SW 1271 (cell line): ENCODE measurements around the gene CDH22.
A peak's percentile ranks its signal among the peaks of the same experiment; 100 is the strongest.

ENCODE experiments used
- DNase-seq, 2 experiments: peaks; one replicate each; lab custom pipeline; 2025; lab: John Stamatoyannopoulos, UW

Gene CDH22

DNA sequence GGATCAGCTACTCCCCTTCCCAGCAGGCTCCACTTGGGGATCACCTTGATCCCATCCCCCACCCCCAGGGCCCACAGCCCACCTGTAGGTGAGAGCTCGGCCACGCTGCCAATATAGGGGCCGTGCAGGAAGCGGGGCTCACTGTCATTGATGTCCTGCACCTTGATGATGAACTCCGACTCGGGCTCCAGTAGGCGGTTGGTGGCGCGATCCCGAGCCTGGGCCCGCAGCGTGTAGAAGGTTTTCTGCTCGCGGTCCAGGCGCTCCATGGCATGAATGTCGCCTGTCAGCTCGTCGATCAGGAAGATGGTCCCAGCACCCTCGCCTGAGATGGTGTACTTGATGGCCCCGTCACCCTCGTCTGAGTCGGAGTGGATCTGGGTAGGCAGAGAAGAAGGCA, 67.4 kb downstream of the CDH22 start:
- DNase-seq: no peak

- no peak for DNase-seq
Observed at GRCh38 chr20:46240065-46240464, 68.2 kb downstream of the CDH22 start.

DNA sequence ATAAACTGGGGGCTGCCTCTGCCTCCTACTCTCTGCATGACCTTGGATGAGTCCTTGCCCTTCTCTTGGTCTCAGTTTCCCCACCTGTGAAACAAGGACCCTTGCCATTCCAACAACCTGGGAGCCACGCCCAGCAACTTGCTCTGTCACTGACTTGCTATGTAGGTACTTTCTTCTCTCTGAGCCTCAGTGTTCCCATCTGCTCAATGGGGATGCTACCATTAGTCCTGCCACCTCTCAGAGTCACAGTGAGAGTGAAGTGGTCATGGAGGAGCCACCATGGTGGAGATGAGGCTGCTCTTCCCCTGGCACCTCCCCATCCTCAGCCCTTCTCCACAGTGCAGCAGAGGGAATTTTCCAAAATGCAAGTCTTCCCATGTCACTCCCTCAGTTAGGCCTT, 70.6 kb downstream of the CDH22 start:
- no peak for DNase-seq

DNA sequence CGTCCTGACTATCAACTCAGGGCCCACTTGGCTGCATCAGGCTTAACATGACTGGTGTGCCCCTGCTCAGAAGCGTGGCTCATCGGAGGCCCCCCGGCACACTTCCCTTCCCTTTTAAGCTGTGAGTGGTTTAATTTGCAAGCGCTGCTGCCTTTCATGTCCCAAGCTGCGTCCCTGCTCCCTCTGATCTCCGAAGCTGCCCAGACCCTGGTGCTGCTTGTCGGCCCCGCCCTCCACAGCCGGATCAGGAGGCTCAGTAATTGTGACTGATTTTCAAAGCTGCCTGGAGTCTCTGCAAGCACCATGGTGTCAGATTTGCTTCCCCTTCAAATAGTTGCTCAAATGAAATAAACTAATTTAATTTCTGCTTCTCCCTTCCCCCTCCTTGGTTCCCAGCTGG, 71.1 kb downstream of the CDH22 start:
- DNase-seq: no peak

- no peak for DNase-seq
Observed at GRCh38 chr20:46235077-46235476, 73.2 kb downstream of the CDH22 start.

DNA sequence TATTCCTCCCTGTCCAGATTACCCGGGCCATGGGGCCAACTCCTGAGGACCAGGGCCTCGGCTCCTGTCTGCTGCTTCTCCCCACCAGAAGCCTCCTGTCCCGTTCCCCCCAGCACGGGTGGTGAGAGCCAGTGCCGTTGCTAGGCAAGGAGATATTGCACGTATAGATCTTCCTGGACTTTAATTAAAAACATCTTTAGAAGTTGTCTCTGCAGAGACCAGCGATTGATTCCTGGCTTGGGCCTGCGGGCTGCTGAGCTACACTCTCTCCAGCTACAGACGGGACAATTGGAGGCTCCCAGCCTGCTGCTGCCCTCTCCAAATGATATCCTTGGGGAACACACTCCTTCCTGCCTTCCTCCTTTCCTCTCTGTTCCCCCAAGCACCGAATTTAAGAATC, 74.6 kb downstream of the CDH22 start:
- DNase-seq: no peak

DNA sequence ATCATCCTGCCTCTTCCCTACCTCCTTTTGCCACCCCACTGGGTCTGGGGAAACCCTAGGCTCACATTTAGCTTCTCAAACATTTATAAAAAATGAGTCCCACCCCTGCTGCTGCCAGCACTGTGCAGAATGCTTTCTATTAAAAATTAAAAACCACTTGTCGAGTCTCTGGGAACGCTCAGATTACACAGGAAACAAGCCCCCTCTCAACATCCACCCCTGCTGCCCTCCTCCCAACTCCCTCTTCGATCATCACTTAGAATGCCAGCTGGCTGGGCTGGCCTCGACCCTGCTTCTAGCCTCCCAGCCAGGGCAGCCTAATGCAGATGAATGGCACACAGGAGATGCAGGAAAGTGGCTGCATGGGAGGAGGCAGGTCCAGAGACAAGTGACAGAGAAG, 75.8 kb downstream of the CDH22 start:
- no peak for DNase-seq

GRCh38 chr20:46230801-46231282, 77.5 kb downstream of the CDH22 start:
- no peak for DNase-seq

GRCh38 chr20:46230106-46230491, 78.2 kb downstream of the CDH22 start:
- no peak for DNase-seq

DNA sequence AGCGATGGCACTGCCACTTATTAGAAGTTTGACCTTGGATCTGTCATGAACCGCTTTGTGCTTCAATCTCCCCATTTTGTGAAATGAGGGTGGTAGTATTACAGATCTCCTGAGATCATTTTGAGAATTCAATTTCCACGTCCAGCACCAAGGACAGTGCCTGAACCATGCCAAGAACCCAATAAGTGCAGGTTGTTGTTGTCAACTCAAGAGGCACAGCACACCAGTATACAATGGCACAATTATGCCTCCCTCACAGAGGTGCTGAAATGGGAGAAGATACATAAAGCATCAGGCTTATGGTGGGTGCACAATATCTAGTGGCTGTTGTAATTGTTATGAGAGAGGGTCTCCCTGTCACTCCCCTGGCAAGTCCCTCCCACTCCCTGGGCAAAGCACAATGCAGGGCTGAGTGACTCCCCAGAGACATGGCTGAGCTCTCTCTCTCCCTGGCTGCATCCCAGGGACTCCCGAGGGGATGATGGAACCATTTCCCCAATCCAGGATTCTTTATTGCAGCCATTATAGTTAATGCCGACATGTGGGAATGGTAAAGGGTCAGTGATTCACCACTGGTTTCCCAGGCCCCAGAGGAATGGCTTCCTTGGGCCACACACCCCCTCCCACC, 78.7 kb downstream of the CDH22 start:
- DNase-seq: no peak

DNA sequence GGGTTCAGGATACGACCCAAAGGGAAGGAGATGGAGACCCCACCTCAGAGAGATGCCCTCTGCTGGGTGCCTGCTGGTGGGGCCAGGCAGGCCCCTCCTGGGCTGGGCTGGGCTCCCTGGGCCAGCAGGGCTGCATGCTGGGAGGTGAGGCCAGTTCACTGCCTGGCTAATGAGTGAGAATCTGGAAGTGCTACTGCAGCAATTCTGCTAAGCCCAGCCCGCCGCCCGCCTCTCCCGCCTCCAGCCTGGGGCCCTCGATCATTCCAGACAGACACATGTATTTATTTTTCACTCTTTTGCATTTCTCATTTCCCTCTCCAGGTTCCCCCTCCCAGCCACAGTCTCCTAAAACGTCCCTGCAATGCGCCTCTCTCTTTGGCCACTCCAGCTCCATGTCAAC, 79.6 kb downstream of the CDH22 start:
- no peak for DNase-seq

DNA sequence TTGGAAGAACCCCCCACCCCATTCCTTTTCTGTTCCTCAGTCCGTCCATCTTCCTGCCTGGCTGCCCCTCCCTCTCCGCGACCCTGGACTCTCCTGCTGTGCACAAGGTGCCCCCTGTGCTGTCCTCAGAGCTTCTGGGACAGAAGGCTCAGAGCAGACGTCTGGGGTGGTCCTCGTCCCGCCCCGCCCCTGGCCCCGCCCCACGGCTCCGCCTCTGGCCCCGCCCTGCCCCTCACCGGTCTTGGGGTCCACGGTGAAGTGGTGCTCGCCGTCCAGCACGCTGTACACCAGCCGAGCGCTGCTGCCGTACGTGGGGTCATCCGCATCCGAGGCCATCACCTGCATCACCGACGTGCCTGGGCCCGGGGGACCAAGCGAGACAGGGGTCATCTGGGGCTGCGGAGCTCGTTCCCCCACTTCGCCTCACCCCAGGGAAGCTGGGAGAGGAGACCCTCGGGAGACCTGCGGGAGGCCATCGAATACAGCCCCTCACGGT, 81.0 kb downstream of the CDH22 start:
- no peak for DNase-seq

- DNase-seq: peak in 1 of 2 experiments; percentile 34
Observed at GRCh38 chr20:46226602-46227001, 81.7 kb downstream of the CDH22 start.

DNA sequence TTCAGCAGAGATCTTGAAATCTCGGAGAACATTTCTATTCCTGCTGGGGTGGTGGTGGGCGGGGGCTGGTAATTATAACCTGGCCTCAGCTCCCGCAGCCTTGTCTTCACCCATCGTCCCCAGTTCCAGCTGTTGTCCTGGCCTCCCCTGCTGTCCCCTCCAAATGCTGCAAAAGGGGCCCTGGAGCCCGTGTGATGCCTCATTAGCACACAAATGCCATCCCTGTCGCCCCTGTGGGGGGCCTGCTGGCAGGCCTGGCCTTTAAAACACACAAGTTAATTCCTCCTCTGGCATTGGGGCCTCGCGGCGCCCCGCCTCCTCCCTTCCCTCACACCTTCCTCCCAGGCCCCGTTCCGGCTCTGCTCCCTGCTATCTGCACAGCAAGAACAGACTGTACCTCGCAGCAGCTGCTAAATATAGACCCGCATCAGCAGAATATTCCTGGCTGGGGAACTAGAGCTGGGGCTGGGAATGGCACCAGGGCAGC, 85.7 kb downstream of the CDH22 start:
- DNase-seq: no peak

GRCh38 chr20:46221256-46221833, 87.0 kb downstream of the CDH22 start:
- DNase-seq: no peak

DNA sequence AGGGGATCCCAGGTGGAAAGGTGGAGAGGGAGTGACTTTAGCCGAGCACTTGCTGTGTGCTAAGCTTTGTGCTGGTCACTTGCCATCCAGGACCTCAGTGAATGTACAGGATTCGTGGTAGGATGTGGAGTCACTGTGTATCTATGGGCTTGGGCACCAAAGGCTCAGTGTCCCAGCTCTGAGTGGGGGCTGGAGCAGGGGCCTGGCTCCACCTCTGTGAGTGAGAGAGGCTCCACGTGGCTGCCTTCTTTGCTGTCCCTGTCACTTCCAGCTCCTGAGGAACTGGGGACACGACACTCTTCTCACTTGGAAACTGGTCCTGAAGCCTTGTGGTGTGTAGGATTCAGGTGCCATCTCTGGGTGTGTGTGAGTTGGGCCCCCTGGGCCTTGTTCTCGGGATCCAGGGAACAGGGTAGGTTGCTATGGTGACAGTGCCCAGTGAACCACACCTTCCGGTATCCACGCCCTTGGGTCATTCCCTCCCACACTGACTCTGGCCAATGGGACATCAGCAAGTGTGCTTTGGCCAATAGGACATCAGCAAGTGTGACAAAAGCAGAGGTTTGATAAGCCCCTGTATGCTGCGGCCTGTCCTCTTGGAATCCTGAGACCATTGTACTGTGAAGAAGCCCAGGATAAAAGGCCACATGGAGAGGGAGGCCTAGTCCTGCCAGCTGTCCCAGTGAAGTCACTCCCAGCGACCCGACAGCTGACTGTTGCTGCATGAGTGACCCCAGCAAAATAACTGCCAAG, 87.7 kb downstream of the CDH22 start:
- no peak for DNase-seq

DNA sequence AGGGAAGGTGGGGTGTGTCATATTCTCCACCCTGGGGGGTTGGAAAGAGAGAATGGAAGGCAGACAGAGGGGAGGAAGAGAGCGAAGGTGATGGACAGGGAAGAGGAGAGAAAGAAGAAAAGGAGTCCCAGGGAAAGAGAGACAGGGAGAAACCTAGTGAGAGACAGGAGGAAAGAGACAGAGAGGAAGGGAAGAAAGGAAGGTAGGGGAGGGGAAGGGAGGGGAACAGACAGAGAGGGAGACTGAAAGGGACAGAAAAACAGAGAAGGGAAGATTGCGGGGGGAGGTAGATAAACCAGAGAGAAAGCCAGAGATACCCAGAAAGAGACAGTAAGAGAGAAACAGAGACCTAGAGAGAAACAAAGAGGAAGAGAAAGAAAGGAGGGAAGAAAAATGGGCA, 88.4 kb downstream of the CDH22 start:
- no peak for DNase-seq

GRCh38 chr20:46219190-46219589, 89.1 kb downstream of the CDH22 start:
- no peak for DNase-seq

GRCh38 chr20:46218656-46219055, 89.6 kb downstream of the CDH22 start:
- no peak for DNase-seq

- no peak for DNase-seq
Observed at GRCh38 chr20:46217583-46217982, 90.7 kb downstream of the CDH22 start.

DNA sequence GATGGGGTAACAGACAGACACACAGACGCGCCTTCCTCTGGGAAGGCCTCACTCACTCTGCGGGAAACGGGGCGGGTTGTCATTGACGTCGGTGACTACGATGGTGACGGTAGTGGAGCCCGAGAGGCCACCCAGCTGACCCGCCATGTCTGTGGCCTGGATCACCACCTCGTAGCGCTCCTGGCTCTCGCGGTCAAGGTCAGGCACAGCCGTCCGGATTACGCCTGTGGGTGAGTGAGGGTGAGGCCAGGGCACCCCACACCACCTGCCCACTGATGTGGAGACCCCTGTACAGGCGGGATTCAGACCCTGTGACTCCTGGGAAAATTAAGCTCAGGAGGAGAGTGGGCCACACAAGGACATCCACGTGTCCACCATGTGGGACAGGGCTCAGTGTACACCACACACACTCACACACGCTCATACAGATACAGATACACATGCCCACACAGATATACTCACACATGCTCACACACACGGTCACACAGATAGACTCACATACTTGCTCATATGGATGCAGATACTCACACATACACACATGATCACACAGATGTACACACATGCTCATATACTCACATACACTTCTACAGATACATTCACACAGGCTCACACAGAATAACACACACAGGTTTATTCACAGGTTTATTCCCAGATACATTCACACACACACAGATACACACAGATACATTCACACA, 91.4 kb downstream of the CDH22 start:
- DNase-seq: no peak

DNA sequence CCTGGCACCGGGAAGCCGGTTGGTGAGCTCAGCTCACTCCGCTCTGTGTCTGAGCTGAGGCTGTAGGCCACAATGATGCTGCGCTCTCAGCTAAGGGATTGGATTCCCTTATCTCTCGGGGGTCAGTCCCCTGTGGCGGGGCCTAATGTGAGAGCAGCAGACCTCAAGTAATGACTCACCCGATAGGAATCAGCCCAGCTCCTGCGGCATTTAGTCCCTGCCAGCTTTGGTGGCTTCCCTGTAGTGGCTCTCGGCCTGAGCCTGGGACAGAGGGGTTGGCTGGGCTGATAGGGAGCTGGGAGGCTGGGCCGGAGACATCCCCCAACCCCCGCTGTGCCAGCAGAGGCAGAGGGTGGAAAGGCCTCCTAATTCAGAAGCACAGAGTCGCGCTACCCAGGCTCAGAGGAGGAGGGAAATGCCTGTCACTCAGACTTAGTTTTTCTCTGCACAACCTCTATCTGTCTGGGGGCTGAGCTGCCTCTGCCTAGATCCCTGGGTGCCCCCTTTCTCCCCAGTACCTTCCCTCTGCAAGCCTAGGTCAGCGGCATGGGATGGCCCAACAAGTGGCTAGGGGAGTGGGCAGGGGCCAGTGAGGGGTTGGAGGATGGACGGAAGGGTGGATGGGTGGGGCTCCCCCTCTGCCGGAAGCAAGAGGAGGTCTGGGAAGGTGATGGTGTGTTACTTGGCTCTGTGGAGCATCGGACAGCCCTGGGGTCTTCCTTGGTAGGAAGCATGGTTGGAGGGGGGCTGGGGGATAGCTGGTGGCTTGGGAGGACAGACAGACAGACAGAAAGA, 92.2 kb downstream of the CDH22 start:
- peak; percentile 16 to 71 for DNase-seq
